ENCODE measurements around the gene FKBP1A.

FKBP1A gene

GRCh38 chr20:1325173-1326030, 67.5 kb downstream of the FKBP1A start (continued):
- TF ChIP-seq ZNF248 (tag by site-specific recombination; IDR thresholded peaks at IDR 0.05) (no peak), ZNF596 (tag by site-specific recombination; IDR thresholded peaks at IDR 0.05) (no peak), KLF17 (tag by site-specific recombination; IDR thresholded peaks at IDR 0.05) (peak; percentile 65), ZNF514 (tag by site-specific recombination; IDR thresholded peaks at IDR 0.05) (no peak), ZNF335 (tag by site-specific recombination; conservative IDR thresholded peaks at IDR 0.05) (peak; percentile 91), HOXD13 (CRISPR knock-in tag; IDR thresholded peaks at IDR 0.05; ENCODE audit: borderline replicate concordance) (no peak), ZNF510 (tag by site-specific recombination; IDR thresholded peaks at IDR 0.05; ENCODE audit: insufficient replicate concordance) (no peak), ZBTB17 (tag by site-specific recombination; IDR thresholded peaks at IDR 0.05) (peak; percentile 27; the same call in 1 of the 2 replicates), MYNN (tag by site-specific recombination; IDR thresholded peaks at IDR 0.05; ENCODE audit: borderline replicate concordance) (peak; percentile 98), GLIS2 (tag by site-specific recombination; IDR thresholded peaks at IDR 0.05) (peak; percentile 85), ZNF239 (tag by site-specific recombination; IDR thresholded peaks at IDR 0.05) (no peak), PBX3 (CRISPR knock-in tag; IDR thresholded peaks at IDR 0.05) (no peak), ZNF18 (tag by site-specific recombination; IDR thresholded peaks at IDR 0.05) (no peak), GLI4 (tag by site-specific recombination; IDR thresholded peaks at IDR 0.05) (no peak), ZNF341 (tag by site-specific recombination; IDR thresholded peaks at IDR 0.05; ENCODE audit: low read depth) (no peak), ZIC2 (tag by site-specific recombination; IDR thresholded peaks at IDR 0.05) (no peak), ZNF785 (tag by site-specific recombination; IDR thresholded peaks at IDR 0.05) (no peak), ZNF610 (tag by site-specific recombination; IDR thresholded peaks at IDR 0.05; ENCODE audit: borderline replicate concordance) (no peak), ZBTB26 (tag by site-specific recombination; optimal IDR thresholded peaks at IDR 0.05) (peak; percentile 47), ZBTB44 (tag by site-specific recombination; IDR thresholded peaks at IDR 0.05) (no peak), ZNF416 (tag by site-specific recombination; IDR thresholded peaks at IDR 0.05) (no peak), AEBP2 (tag by site-specific recombination; IDR thresholded peaks at IDR 0.05; ENCODE audit: borderline replicate concordance) (no peak), ZNF292 (tag by site-specific recombination; IDR thresholded peaks at IDR 0.05; ENCODE audit: borderline replicate concordance, low read depth) (no peak), ZNF677 (tag by site-specific recombination; IDR thresholded peaks at IDR 0.05) (no peak), ZNF747 (tag by site-specific recombination; IDR thresholded peaks at IDR 0.05) (no peak), MEIS1 (CRISPR knock-in tag; IDR thresholded peaks at IDR 0.05; ENCODE audit: borderline replicate concordance) (no peak), ZNF704 (tag by site-specific recombination; IDR thresholded peaks at IDR 0.05) (no peak), ZNF16 (tag by site-specific recombination; IDR thresholded peaks at IDR 0.05; ENCODE audit: low read depth) (no peak), KLF8 (tag by site-specific recombination; IDR thresholded peaks at IDR 0.05) (peak; percentile 60; the same call in 1 of the 2 replicates), ZNF155 (tag by site-specific recombination; IDR thresholded peaks at IDR 0.05) (no peak), ZNF174 (tag by site-specific recombination; IDR thresholded peaks at IDR 0.05) (no peak)
